Measurements from ENCODE around the gene ARHGAP40.

GRCh38 chr20:38559764-38560163 is 41.8 kb upstream of the ARHGAP40 start:
- TF ChIP-seq CTCF (IDR thresholded peaks at IDR 0.05; ENCODE audit: borderline replicate concordance, extremely low read depth, low read length, poor library complexity, severe bottlenecking), result no peak
- no peak for TF ChIP-seq EZH2 (IDR thresholded peaks at IDR 0.05; ENCODE audit: borderline replicate concordance, low read depth, low read length, severe bottlenecking)
